HFFc6 (cell line): ENCODE measurements around the gene ORM2. TPM values are rescaled to one million over a fixed set of nuclear protein-coding genes. Genes with fewer than 3 reads are reported as not detected.

Experiments
- DNase-seq: peaks from one replicate; pipeline ENCODE4 v3.0.0-alpha.2; 2018
- H3K27ac Mint-ChIP-seq: 2 replicates; pipeline ENCODE4 v1.8.0; 2020; ENCODE audit warnings: mild to moderate bottlenecking, mixed read lengths
- H3K27me3 Mint-ChIP-seq: 2 replicates; pipeline ENCODE4 v1.8.0; 2021; ENCODE audit warnings: mild to moderate bottlenecking, moderate library complexity, mixed read lengths; ENCODE audit not compliant: insufficient read depth
- H3K36me3 Mint-ChIP-seq: 2 replicates; pipeline ENCODE4 v1.8.0; 2021; ENCODE audit warnings: low read depth, mixed read lengths
- H3K4me1 Mint-ChIP-seq: 2 replicates; pipeline ENCODE4 v1.8.0; 2020; ENCODE audit warnings: low read depth, mixed read lengths
- H3K4me3 Mint-ChIP-seq: 2 replicates; pipeline ENCODE4 v1.8.0; 2020; ENCODE audit warnings: mild to moderate bottlenecking, moderate library complexity, mixed read lengths
- H3K9me3 Mint-ChIP-seq: 2 replicates; pipeline ENCODE4 v1.8.0; 2020; ENCODE audit warnings: mild to moderate bottlenecking, mixed read lengths
- total RNA-seq, 6 experiments: library from RNA; stranded (reverse); fragmentation: NEBNext Ultra II Directional; extraction: Animal tissue kit (Norgen Biotek cat#: 25700); gene quantifications; 2 replicates in 1 of 6; 3 replicates in 5 of 6; pipeline ENCODE4 v1.2.3, GENCODE V29; 2021
- TF ChIP-seq, protein P1 (sequence below): fragments of 200-600 bp; sonication (generic); IDR thresholded peaks from 2 replicates; pipeline ENCODE4 v1.5.0; 2021; ENCODE audit warnings: antibody characterized with exemption, mild to moderate bottlenecking

ORM2 gene
- total RNA-seq, 6 experiments from 2014 or later, result not detected

DNA sequence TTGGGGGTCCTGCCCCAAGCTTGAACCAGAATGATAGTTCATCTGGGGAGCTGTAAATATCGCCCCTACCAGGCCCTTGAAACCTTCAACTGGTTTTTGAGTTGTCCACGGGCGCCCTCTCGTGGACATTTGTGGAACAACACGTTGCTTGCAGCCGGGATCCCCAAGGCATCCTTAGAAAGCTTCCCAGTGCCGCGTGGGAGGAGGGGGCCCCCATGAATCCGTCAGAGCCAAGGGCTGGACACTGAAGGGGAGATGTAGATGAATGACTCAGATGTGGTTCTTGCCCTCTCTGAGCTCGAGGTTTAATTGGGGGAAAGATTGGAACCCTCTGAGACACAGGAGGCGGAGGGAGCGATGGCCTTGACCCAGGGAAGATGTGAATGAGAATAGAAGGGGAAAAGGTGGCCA is 38.6 kb upstream of the ORM2 start:
- peak; percentile 58 for DNase-seq
- H3K9me3 Mint-ChIP-seq, result peaks cover 4% of the 10 kb centered on the region; the same call in 1 of the 2 replicates
- peak overlapping the region; percentile 51 for H3K27ac Mint-ChIP-seq
- TF ChIP-seq, protein P1, sequence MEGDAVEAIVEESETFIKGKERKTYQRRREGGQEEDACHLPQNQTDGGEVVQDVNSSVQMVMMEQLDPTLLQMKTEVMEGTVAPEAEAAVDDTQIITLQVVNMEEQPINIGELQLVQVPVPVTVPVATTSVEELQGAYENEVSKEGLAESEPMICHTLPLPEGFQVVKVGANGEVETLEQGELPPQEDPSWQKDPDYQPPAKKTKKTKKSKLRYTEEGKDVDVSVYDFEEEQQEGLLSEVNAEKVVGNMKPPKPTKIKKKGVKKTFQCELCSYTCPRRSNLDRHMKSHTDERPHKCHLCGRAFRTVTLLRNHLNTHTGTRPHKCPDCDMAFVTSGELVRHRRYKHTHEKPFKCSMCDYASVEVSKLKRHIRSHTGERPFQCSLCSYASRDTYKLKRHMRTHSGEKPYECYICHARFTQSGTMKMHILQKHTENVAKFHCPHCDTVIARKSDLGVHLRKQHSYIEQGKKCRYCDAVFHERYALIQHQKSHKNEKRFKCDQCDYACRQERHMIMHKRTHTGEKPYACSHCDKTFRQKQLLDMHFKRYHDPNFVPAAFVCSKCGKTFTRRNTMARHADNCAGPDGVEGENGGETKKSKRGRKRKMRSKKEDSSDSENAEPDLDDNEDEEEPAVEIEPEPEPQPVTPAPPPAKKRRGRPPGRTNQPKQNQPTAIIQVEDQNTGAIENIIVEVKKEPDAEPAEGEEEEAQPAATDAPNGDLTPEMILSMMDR, result peak; percentile 100
- peaks cover 48% of the 10 kb centered on the region for H3K36me3 Mint-ChIP-seq
- H3K4me1 Mint-ChIP-seq, result peaks cover 34% of the 10 kb centered on the region
- 0 out of 2 replicates have a peak, but pooled peaks cover 1% of the 10 kb centered on the region for H3K27me3 Mint-ChIP-seq
- no peak overlapping the region for H3K4me3 Mint-ChIP-seq

DNA sequence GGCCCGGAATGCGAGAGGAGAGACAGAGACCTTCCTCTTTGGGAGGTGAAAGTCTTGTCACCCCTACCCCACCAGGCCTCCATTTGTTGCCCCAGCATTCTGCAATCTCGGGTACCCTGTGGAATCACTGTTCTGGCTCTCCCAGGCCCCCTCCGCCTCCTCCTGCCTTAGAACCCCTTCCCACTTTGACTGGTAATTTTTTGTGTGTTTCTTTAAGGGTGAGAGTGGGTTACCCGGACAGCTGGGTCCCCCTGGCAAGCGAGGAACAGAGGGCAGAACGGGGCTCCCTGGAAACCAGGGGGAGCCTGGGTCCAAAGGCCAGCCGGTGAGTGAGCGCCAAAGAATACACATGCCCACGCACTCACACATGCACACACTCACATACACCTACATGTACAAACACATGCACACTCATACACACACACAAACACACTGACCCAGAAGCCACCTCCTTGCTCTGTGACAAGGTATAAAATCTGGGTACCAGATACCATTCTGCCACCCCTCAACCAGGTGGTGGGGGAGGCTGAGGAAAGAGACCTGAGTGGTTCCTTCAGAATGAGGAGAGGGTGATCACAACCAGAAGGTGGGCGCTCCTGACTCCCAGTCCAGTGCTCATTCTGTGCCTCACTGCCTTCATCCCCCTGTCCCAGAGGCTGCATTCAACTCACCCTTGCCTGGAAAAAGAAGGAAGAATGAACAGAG is 37.6 kb upstream of the ORM2 start:
- peaks cover 24% of the 10 kb centered on the region for H3K4me1 Mint-ChIP-seq
- H3K9me3 Mint-ChIP-seq, result peaks cover 4% of the 10 kb centered on the region; the same call in 1 of the 2 replicates
- H3K27ac Mint-ChIP-seq, result no peak overlapping the region
- peaks cover 55% of the 10 kb centered on the region for H3K36me3 Mint-ChIP-seq
- TF ChIP-seq, protein P1, result no peak
- 0 out of 2 replicates have a peak, but pooled peaks cover 1% of the 10 kb centered on the region for H3K27me3 Mint-ChIP-seq
- no peak overlapping the region for H3K4me3 Mint-ChIP-seq
- DNase-seq, result no peak

DNA sequence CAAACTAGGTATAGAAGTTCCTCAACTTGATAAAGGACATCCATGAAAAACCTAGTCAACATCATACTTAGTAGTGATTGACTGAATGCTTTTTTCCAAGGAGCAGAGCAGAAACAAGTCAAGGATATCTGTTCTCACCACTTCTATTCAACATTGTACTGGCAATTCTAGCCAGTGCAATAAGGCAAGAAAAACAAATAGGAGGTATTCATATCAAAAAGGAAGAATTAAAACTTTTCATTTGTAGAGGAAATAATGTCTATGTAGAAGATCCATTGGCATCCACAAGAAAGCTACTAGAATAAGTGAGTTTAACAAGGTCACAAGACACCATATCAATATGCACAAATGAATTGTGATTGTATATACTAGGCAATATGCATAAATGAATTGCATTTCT is 35.0 kb upstream of the ORM2 start:
- H3K36me3 Mint-ChIP-seq, result peaks cover 53% of the 10 kb centered on the region
- H3K27ac Mint-ChIP-seq, result no peak overlapping the region
- peaks cover 8% of the 10 kb centered on the region for H3K4me1 Mint-ChIP-seq
- no peak overlapping the region for H3K4me3 Mint-ChIP-seq
- H3K27me3 Mint-ChIP-seq, result peaks cover 3% of the 10 kb centered on the region; the same call in 1 of the 2 replicates
- DNase-seq, result no peak
- peaks cover 4% of the 10 kb centered on the region; the same call in 1 of the 2 replicates for H3K9me3 Mint-ChIP-seq
- TF ChIP-seq, protein P1, result no peak

DNA sequence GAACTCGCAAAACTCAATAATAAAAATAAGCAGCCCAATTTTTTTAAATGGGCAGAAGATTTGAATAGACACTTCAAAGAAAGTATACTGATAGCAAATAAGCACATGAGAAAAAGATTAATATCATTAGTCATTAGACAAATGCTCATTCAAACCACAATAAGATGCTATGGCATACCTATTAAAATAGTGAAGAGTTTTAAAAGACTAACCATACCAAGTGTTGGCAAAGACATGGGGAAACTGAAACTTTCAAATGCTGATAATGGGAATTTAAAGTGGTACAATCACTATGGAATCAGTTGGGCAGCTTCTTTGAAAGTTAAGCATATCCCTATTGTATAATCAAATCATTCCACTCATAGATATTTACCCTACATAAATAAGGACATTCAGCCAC is 33.3 kb upstream of the ORM2 start:
- no peak overlapping the region for H3K4me3 Mint-ChIP-seq
- H3K36me3 Mint-ChIP-seq, result peaks cover 45% of the 10 kb centered on the region
- H3K27me3 Mint-ChIP-seq, result peaks cover 2% of the 10 kb centered on the region; the same call in 1 of the 2 replicates
- no peak for DNase-seq
- H3K4me1 Mint-ChIP-seq, result peaks cover under 1% of the 10 kb centered on the region
- no peak overlapping the region for H3K27ac Mint-ChIP-seq
- peaks cover 4% of the 10 kb centered on the region; the same call in 1 of the 2 replicates for H3K9me3 Mint-ChIP-seq
- TF ChIP-seq, protein P1, result no peak

DNA sequence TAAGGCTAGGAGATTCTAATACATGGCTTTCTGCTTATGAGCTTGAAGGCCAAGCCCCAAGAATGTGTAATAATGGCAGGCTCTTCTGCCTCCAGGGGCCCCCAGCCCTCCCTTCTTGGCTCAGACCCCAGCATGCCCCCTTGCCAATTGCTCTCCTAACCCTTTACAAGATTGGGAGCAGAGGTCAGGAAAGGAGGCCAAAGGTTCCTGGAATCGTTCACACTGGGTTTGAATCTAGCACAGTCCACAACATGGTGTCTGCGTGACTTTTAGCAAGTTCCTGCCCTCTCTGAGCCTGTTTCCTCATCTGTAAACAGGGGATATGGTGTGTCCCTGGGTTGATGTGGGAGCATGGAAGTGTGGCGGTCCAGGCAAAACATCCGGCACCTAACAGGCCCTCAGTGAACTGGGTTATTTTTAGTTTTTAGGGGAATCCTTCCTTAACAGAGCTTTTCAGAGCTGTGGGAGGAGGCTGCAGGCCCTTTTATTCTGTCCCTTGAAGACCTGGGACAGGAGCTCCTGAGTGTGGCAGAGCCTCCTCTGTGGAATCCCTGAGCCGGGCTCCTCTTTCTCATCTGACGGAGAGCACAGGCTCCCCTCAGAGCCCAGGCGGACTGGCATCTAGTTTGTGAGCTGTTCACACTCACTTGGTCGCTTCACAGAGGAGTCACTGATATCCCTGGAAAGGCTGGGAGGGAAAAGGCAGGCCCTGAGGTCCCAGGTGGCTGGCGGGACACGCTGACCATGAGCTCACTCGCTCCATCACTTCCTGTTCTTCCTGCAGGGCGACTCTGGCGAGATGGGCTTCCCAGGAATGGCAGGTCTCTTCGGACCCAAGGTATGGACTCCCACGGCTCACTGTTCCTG is 30.1 kb upstream of the ORM2 start:
- Mint-ChIP-seq H3K27ac (no peak overlapping the region), H3K36me3 (peaks cover 28% of the 10 kb centered on the region), H3K4me3 (no peak overlapping the region), H3K4me1 (no peaks in the 10 kb centered on the region), H3K27me3 (peaks cover 2% of the 10 kb centered on the region; the same call in 1 of the 2 replicates), H3K9me3 (peaks cover 3% of the 10 kb centered on the region; the same call in 1 of the 2 replicates)
- TF ChIP-seq, protein P1, result no peak
- DNase-seq, result no peak
